ENCODE results near the gene CELA3B.

- TF ChIP-seq POLR2AphosphoS5 (IDR thresholded peaks at IDR 0.05) (no peak), CTCF (IDR thresholded peaks at IDR 0.05) (no peak), POLR2A (IDR thresholded peaks at IDR 0.05) (no peak)
Observed at GRCh38 chr1:21952786-21953520, 23.9 kb upstream of the CELA3B start.

Measured in prostate gland (tissue), 2 donors.